Epithelial cell of proximal tubule (primary cell): ENCODE data around the gene DAPK3. TPM values are rescaled to one million over a fixed set of nuclear protein-coding genes. Genes with fewer than 3 reads are reported as not detected.
"Not testable (repeated sequence)": the region's sequence is repeated elsewhere in the genome, so short reads cannot be mapped to it uniquely, and the experiment has no call there.

Source experiments
- DNase-seq: peaks from one replicate; pipeline ENCODE4 v3.0.0-alpha.2; 2011; ENCODE audit warnings: low read depth
- H3K4me3 ChIP-seq: 2 replicates; pipeline ENCODE4 v1.5.1; 2011; ENCODE audit warnings: low read depth, mild to moderate bottlenecking, low read length
- total RNA-seq: library from RNA; depleted of rRNA; stranded (reverse); fragments of >200 nt; gene quantifications from 2 replicates; pipeline ENCODE4 v1.2.3, GENCODE V29; 2015
- TF ChIP-seq, protein P1 (sequence below): conservative IDR thresholded peaks from 2 replicates; pipeline ENCODE4 v1.5.1; 2012; ENCODE audit warnings: low read depth, mild to moderate bottlenecking, low read length

The DAPK3 gene
- total RNA-seq, 1 donor from 2014 or later, result 112 TPM

DNA sequence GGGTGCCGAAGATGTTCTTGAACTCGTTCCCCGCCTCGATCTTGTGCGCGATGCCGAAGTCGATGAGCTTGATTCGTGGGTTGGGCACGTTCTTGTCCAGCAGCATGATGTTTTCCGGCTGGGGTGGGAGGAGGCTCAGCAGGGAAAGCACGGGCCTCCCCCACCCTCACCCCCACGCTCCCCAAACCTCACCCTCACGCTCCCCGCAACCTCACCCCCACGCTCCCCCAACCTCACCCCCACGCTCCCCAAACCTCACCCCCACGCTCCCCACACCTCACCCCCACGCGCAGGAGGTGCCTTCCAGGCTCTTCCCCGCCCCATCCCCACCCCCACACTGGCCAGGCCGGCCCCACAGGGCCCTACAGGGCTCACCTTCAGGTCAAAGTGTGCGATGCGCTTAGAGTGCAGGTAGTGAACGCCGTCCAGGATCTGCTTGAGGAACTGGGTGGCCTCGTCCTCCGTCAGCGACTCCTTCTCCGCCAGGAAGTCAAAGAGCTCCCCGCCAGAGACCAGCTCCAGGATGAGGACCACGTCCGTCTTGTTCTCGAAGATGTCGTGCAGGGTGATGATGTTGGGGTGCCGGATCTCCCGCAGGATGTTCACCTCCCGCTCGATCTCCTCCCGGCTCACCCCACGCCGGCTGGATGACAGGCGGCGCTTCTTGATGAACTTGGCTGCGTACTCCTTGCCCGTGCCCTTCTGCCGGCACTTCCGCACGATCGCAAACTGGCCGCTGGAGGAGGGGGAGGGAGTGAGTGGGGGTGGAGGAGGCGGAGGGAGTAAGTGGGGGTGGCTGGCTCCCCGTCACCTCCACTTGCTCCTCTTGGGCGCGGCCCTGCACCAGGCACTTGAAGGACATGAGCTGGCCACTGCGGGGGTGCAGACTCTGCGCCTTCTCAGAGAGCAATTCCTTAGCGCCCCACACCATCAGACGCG is 6.4 kb downstream of the DAPK3 start:
- TF ChIP-seq, protein P1, sequence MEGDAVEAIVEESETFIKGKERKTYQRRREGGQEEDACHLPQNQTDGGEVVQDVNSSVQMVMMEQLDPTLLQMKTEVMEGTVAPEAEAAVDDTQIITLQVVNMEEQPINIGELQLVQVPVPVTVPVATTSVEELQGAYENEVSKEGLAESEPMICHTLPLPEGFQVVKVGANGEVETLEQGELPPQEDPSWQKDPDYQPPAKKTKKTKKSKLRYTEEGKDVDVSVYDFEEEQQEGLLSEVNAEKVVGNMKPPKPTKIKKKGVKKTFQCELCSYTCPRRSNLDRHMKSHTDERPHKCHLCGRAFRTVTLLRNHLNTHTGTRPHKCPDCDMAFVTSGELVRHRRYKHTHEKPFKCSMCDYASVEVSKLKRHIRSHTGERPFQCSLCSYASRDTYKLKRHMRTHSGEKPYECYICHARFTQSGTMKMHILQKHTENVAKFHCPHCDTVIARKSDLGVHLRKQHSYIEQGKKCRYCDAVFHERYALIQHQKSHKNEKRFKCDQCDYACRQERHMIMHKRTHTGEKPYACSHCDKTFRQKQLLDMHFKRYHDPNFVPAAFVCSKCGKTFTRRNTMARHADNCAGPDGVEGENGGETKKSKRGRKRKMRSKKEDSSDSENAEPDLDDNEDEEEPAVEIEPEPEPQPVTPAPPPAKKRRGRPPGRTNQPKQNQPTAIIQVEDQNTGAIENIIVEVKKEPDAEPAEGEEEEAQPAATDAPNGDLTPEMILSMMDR, result no peak
- no peak overlapping the region for H3K4me3 ChIP-seq
- no peak for DNase-seq

DNA sequence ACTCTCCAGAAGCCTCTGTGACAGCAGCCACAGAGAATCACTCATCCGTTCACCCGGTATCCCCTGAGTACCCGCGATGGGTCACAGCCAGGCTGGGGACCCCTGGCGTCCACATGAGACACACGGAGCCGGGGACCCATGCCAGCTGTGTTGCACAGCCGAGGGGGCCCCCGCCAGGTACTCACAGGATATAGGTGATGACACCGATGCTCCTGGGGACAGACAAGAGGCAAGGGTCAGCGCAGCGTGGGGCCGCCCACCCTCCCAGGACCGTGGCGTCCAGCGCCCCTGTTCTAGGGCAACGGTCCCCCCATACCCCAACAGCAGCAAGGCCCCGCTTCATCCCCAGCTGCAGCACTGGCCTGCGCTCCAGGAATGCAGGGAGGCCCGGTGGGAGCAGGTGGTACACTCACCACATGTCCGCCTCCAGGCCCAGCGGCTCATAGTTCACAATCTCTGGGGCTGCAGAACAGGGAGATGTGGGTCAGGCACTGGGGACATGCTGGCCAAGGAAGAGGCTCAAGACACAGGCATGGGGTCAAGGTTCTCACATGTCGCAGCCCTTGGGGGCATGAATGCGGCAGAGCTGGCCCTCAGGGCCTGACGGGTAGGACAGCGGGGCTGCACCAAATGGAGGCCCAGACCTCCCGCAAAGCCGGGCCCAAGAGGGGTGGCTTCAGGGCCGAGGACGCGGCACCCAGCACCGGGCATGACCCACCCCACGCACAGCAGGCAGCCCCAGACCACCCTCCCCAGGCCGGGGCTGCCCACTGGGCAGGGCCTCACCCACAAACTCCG is 7.2 kb downstream of the DAPK3 start:
- TF ChIP-seq, protein P1, result no peak
- no peak for DNase-seq
- no peak overlapping the region for H3K4me3 ChIP-seq

DNA sequence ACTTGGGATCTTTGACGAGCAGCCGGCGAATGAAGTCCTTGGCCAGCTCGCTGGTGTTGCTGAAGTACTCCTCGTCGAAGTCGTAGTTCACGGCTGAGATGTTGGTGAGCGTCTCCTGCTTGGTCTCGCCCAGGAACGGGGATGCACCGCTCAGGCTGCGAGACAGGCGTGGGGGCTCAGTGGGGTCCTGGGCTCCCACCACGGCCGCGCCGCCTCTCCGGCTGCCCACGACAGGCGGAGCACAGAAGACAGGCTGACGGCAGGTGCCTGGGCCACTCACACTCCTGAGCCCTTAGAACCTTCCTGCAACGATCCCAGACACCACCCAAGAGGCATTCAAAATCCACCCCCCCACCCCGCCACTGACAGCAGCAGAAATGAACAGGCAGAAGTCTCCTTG is 9.9 kb downstream of the DAPK3 start:
- TF ChIP-seq, protein P1, result no peak
- no peak for DNase-seq
- H3K4me3 ChIP-seq, result no peak overlapping the region

DNA sequence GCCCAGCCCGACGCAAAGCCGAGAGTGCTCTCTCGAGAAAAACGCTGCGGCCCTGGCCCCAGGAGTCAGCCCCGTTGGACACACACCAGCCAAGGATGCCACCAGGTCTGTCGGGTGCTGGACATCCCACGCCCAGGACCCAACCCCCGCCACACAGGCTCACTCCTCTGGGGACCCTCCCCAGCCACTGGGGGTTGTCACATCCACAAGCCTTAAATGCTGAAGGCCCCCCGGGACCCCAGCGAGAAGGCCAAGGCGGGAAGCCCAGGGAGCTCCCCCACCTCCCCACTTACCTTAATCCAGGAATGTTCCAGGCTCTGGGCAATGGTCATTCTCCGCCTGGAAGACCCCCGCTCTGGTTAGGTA is 11.2 kb downstream of the DAPK3 start:
- no peak for DNase-seq
- TF ChIP-seq, protein P1, result no peak
- no peak overlapping the region for H3K4me3 ChIP-seq

DNA sequence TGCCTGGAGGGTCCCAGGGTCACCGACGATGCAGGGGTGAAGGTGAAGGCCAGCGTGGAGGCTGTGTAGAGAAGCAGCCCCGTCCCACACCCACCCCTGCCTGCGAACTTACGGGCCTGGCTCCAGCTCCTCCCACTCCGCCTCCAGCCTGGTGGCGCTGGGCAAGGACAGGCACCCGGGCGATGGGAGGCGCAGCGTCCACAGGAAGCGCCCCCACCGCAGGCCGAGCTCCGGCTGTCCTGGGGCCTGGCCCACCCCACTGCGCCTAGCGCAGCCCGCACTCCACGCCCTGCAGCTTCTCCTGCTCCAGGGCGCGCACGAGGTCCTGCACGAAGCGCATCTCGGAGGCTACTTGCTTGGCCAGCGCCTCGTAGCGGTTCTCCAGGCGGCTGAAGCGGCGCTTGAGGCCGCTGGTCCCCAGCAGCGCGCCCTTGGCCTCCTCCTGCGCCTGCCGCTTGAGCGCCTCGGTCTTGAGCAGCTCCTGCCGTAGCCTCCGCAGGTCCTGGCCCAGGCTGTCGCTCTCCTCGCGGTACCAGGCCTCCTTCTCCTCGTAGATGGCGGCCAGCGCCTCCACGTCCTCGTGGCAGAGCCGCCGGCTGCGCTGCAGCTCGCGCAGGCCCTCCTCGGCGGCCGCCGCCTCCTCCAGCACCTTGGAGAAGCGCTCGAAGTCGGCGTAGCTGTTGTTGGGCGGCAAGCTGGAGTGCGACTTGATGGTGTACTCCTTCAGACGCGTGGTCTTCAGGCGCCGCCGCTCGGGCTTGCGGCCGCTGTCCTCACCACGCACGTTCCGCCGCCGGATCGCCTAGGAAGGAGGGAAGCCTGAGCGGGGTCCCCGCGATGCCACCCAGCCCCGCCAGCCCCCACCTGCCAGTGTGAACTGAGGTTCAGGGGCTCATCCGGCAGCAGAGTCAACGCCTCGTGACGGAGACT is 11.8 kb downstream of the DAPK3 start:
- no peak for DNase-seq
- no peak overlapping the region for H3K4me3 ChIP-seq
- TF ChIP-seq, protein P1, result no peak

DNA sequence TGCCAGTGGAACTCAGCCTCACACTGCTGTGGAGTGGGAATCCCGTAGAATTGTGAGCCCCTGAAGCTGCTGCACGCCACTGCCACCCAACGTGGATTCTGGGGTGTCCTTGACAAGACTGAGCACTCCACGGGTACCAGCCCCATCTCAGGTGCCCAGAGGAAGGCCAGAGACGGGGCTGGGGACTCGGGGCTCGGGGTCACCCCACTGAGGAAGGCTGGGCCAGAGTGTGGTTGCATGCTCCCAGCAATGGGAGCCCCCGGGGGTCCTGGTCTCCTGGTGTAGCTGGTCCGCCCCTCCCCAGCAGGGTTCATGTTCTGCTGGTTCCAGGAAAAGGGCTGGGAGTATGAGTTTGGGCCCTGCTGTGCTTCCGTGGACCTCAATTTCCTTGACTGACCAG is 15.2 kb downstream of the DAPK3 start:
- no peak overlapping the region for H3K4me3 ChIP-seq

DNA sequence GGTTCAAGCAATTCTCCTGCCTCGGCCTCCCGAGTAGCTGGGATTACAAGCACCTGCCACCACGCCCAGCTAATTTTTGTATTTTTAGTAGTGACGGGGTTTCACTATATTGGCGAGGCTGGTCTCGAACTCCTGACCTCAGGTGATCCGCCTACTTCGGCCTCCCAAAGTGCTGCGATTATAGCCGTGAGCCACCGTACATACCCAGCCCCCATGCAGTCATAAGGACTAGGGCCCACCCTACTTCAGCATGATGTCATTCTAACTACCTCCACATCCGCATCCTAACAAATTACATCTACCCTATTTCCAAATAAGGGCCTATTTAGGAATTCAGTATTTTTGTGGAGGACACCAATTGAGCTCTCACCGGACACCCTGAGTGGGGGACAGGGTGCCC is 15.6 kb downstream of the DAPK3 start:
- DNase-seq, H3K4me3 ChIP-seq: not testable (repeated sequence)

More for the DNA sequence above, 15.2 kb downstream of the DAPK3 start:
- TF ChIP-seq, protein P1, result no peak
- DNase-seq, result no peak
